Hepatocyte (in vitro differentiated cells): Measurements from ENCODE around the gene SCAMP2. TPM values are rescaled to one million over a fixed set of nuclear protein-coding genes. Genes with fewer than 3 reads are reported as not detected.

Source experiments
- DNase-seq: peaks from one replicate; pipeline ENCODE4 v3.0.0-alpha.2; 2016; ENCODE audit warnings: low spot score
- H2AFZ ChIP-seq: fragments of 200-600 bp; sonication (generic); 2 replicates; pipeline ENCODE4 v1.6.0; 2016; ENCODE audit warnings: antibody characterized with exemption, mild to moderate bottlenecking
- H3K27ac ChIP-seq: fragments of 200-600 bp; sonication (generic); 2 replicates; pipeline ENCODE4 v1.5.1; 2016; ENCODE audit warnings: mild to moderate bottlenecking
- H3K27me3 ChIP-seq: fragments of 200-600 bp; sonication (generic); 2 replicates; pipeline ENCODE4 v1.6.1; 2016
- H3K36me3 ChIP-seq: fragments of 200-600 bp; sonication (generic); replicated peaks from 2 replicates; pipeline ENCODE4 v1.5.1; 2016; ENCODE audit warnings: low read depth; ENCODE audit not compliant: insufficient read depth
- H3K4me1 ChIP-seq: fragments of 200-600 bp; sonication (generic); 2 replicates; pipeline ENCODE4 v1.5.1; 2016; ENCODE audit warnings: mild to moderate bottlenecking, moderate library complexity; ENCODE audit not compliant: insufficient read depth
- H3K4me2 ChIP-seq: fragments of 200-600 bp; sonication (generic); 2 replicates; pipeline ENCODE4 v1.6.0; 2016
- H3K4me3 ChIP-seq: fragments of 200-600 bp; sonication (generic); 2 replicates; pipeline ENCODE4 v1.5.1; 2016; ENCODE audit warnings: mild to moderate bottlenecking
- H3K79me2 ChIP-seq: fragments of 200-600 bp; sonication (generic); 2 replicates; pipeline ENCODE4 v1.6.0; 2017; ENCODE audit warnings: mild to moderate bottlenecking
- H3K9me2 ChIP-seq: fragments of 200-600 bp; sonication (generic); replicated peaks from 2 replicates; pipeline ENCODE4 v1.6.0; 2017; ENCODE audit warnings: mild to moderate bottlenecking; ENCODE audit not compliant: insufficient read depth
- H3K9me3 ChIP-seq: fragments of 200-600 bp; sonication (generic); 2 replicates; pipeline ENCODE4 v1.5.1; 2016; ENCODE audit warnings: low read depth, mild to moderate bottlenecking
- H4K20me1 ChIP-seq: fragments of 200-600 bp; sonication (generic); 2 replicates; pipeline ENCODE4 v1.6.0; 2016; ENCODE audit warnings: mild to moderate bottlenecking; ENCODE audit not compliant: insufficient read depth, poor library complexity, severe bottlenecking
- EZH2 ChIP-seq: fragments of 200-600 bp; sonication (generic); IDR thresholded peaks from 2 replicates; pipeline ENCODE4 v1.6.1; 2016; ENCODE audit warnings: antibody characterized with exemption, mild to moderate bottlenecking, borderline replicate concordance
- EZH2phosphoT487 ChIP-seq: fragments of 200-600 bp; sonication (generic); IDR thresholded peaks from one replicate; pipeline ENCODE4 v1.6.1; 2018; ENCODE audit warnings: antibody characterized with exemption, mild to moderate bottlenecking, low read depth, moderate library complexity; ENCODE audit not compliant: unreplicated experiment, severe bottlenecking
- WGBS: methylation state at CpG from one replicate; pipeline ENCODE4 v1.1.6; 2016; ENCODE audit warnings: low lambda C conversion rate; ENCODE audit errors: missing lambda C conversion rate; 5-methylcytosine and 5-hydroxymethylcytosine counted together
- polyA plus RNA-seq: library from polyadenylated mRNA; unstranded; fragments of >200 nt; fragmentation: Nextera tagmentation; extraction: Ambion mirVana; gene quantifications from 2 replicates; pipeline ENCODE4 v1.2.1, GENCODE V29; 2016
- total RNA-seq: library from RNA; depleted of rRNA; stranded (reverse); fragments of >200 nt; gene quantifications from 2 replicates; pipeline ENCODE4 v1.2.3, GENCODE V29; 2014
- TF ChIP-seq, protein P1 (sequence below): fragments of 200-600 bp; sonication (generic); IDR thresholded peaks from 2 replicates; pipeline ENCODE4 v1.5.1; 2016; ENCODE audit warnings: antibody characterized with exemption, mild to moderate bottlenecking; ENCODE audit not compliant: poor library complexity

SCAMP2 gene
- total and polyA plus RNA-seq, 2 experiments from 2014 or later: 64.0 to 130 TPM

DNA sequence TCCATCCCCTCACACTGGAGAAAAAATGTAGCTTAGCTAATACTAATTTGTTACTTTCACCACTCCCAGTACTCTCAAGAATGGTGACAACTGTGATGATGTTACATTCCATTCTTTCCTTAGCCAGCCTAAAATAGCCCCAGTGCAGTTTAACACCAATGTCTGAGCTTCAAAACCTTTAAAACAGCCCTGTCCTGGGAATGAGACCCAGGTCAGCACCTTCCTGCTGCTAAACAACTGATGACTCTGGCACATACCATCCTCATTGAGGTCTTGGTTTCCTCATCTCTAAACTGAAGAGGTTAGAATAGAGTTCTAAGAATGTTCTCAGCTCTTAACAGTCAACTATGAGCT, 3.8 kb downstream of the SCAMP2 start:
- Histone ChIP-seq H3K79me2 (peaks cover 79% of the 10 kb centered on the region), H4K20me1 (peaks cover 54% of the 10 kb centered on the region), H3K9me2 (no peaks in the 10 kb centered on the region), H3K4me2 (peak overlapping the region; percentile 91), H3K4me3 (no peak overlapping the region), H3K27me3 (no peaks in the 10 kb centered on the region), H3K36me3 (no peaks in the 10 kb centered on the region), H3K4me1 (peaks cover 71% of the 10 kb centered on the region), H2AFZ (no peak overlapping the region), H3K27ac (peak overlapping the region; percentile 98), H3K9me3 (no peaks in the 10 kb centered on the region)
- TF ChIP-seq, protein P1, sequence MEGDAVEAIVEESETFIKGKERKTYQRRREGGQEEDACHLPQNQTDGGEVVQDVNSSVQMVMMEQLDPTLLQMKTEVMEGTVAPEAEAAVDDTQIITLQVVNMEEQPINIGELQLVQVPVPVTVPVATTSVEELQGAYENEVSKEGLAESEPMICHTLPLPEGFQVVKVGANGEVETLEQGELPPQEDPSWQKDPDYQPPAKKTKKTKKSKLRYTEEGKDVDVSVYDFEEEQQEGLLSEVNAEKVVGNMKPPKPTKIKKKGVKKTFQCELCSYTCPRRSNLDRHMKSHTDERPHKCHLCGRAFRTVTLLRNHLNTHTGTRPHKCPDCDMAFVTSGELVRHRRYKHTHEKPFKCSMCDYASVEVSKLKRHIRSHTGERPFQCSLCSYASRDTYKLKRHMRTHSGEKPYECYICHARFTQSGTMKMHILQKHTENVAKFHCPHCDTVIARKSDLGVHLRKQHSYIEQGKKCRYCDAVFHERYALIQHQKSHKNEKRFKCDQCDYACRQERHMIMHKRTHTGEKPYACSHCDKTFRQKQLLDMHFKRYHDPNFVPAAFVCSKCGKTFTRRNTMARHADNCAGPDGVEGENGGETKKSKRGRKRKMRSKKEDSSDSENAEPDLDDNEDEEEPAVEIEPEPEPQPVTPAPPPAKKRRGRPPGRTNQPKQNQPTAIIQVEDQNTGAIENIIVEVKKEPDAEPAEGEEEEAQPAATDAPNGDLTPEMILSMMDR: no peak
- TF ChIP-seq EZH2phosphoT487 (no peak), EZH2 (no peak)
- DNase-seq: no peak

DNA sequence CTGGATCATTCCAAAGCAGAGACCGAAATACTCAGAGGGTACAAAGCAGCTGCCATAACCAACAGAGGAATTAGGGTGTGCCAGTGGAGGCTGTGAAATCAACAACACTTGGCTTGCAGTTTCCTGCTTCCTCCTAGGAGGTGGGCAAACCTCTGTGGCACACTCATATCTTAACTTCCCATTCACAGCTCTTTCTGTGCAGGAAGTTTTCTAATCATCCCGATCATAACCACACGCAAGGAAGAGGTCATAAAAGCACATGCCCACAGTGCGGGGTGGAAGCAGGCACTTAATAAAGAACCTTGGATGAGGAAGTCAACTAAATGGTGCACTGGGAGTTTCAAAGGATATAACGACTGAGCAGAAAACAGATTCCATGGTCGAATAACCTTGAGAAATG, 5.1 kb downstream of the SCAMP2 start:
- Histone ChIP-seq H3K27me3 (no peaks in the 10 kb centered on the region), H3K4me2 (peak overlapping the region; percentile 46), H3K36me3 (no peaks in the 10 kb centered on the region), H3K9me2 (no peaks in the 10 kb centered on the region), H4K20me1 (peaks cover 57% of the 10 kb centered on the region), H3K4me3 (no peak overlapping the region), H3K79me2 (peaks cover 92% of the 10 kb centered on the region), H2AFZ (no peak overlapping the region), H3K9me3 (no peaks in the 10 kb centered on the region), H3K4me1 (peaks cover 71% of the 10 kb centered on the region), H3K27ac (peak overlapping the region; percentile 98)
- WGBS: 74% methylated on average over 6 of the region's 6 CpGs
- TF ChIP-seq, protein P1: no peak
- TF ChIP-seq EZH2phosphoT487 (no peak), EZH2 (no peak)
- DNase-seq: no peak

GRCh38 chr15:74867466-74868038, 5.6 kb downstream of the SCAMP2 start:
- TF ChIP-seq EZH2 (no peak), EZH2phosphoT487 (no peak)
- TF ChIP-seq, protein P1: no peak
- peaks cover 71% of the 10 kb centered on the region for H3K4me1 ChIP-seq
- no peaks in the 10 kb centered on the region for H3K27me3 ChIP-seq
- peak overlapping the region; percentile 46 for H3K4me2 ChIP-seq
- H3K36me3 ChIP-seq: no peaks in the 10 kb centered on the region
- peaks cover 57% of the 10 kb centered on the region for H4K20me1 ChIP-seq
- WGBS: 74% methylated on average over 1 of the region's 1 CpG
- peak overlapping the region; percentile 98 for H3K27ac ChIP-seq
- no peaks in the 10 kb centered on the region for H3K9me2 ChIP-seq
- no peak overlapping the region for H3K4me3 ChIP-seq
- H3K79me2 ChIP-seq: peaks cover 95% of the 10 kb centered on the region
- no peak for DNase-seq
- no peaks in the 10 kb centered on the region for H3K9me3 ChIP-seq
- H2AFZ ChIP-seq: no peak overlapping the region

GRCh38 chr15:74866090-74866489, 7.1 kb downstream of the SCAMP2 start:
- Histone ChIP-seq H3K4me3 (no peak overlapping the region), H3K4me1 (peaks cover 58% of the 10 kb centered on the region), H3K36me3 (no peaks in the 10 kb centered on the region), H3K27me3 (no peaks in the 10 kb centered on the region), H3K79me2 (peaks cover 93% of the 10 kb centered on the region), H4K20me1 (peaks cover 68% of the 10 kb centered on the region), H3K4me2 (no peak overlapping the region), H3K27ac (peak overlapping the region; percentile 98), H3K9me3 (no peaks in the 10 kb centered on the region), H2AFZ (no peak overlapping the region), H3K9me2 (no peaks in the 10 kb centered on the region)
- TF ChIP-seq EZH2 (no peak), EZH2phosphoT487 (no peak)
- TF ChIP-seq, protein P1: no peak
- DNase-seq: peak; percentile 56
- 72% methylated on average over 6 of the region's 6 CpGs for WGBS
